Keratinocyte (primary cell): ENCODE results near the gene PCSK6. TPM values are rescaled to one million over a fixed set of nuclear protein-coding genes. Genes with fewer than 3 reads are reported as not detected.
A peak's percentile ranks its signal among the peaks of the same experiment; 100 is the strongest.

Experiments
- DNase-seq: peaks from one replicate; pipeline ENCODE4 v3.0.0-alpha.2; 2011; ENCODE audit warnings: low read depth, missing footprints, low spot score
- FAIRE-seq: peaks from 2 replicates; lab custom pipeline; 2011; peaks lifted over from hg19 to GRCh38; lab: Jason Lieb, UNC
- H2AFZ ChIP-seq: 2 replicates; pipeline ENCODE4 v1.6.0; 2012; ENCODE audit warnings: low read length, control low read depth, inconsistent platforms; ENCODE audit not compliant: control insufficient read depth
- H3K27ac ChIP-seq: 2 replicates; pipeline ENCODE4 v1.5.1; 2011; ENCODE audit warnings: low read length; ENCODE audit not compliant: control insufficient read depth, insufficient read depth
- H3K27me3 ChIP-seq: 3 replicates; pipeline ENCODE4 v1.6.0; 2011; ENCODE audit warnings: low read length; ENCODE audit not compliant: control insufficient read depth, insufficient read depth; ENCODE audit errors: extremely low read depth
- H3K36me3 ChIP-seq, 2 experiments: 2 replicates in 1 of 2; 3 replicates in 1 of 2; pipeline ENCODE4 v1.5.1; 2011; ENCODE audit warnings: low read length in 2 of 2, mild to moderate bottlenecking in 1 of 2; ENCODE audit not compliant: control insufficient read depth in 2 of 2, insufficient read depth in 2 of 2; ENCODE audit errors: extremely low read depth in 1 of 2
- H3K4me1 ChIP-seq: 3 replicates; pipeline ENCODE4 v1.5.1; 2011; ENCODE audit warnings: low read length; ENCODE audit not compliant: control insufficient read depth, insufficient read depth; ENCODE audit errors: extremely low read depth
- H3K4me2 ChIP-seq: 3 replicates; pipeline ENCODE4 v1.6.0; 2011; ENCODE audit warnings: low read depth, low read length; ENCODE audit not compliant: control insufficient read depth, insufficient read depth; ENCODE audit errors: extremely low read depth
- H3K4me3 ChIP-seq, 3 experiments: fragments of 200-600 bp in 1 of 3; sonication (generic) in 1 of 3; 2 replicates in 2 of 3; 3 replicates in 1 of 3; pipeline ENCODE4 v1.5.1; 2011 to 2016; ENCODE audit warnings: low read length in 3 of 3, mild to moderate bottlenecking in 3 of 3, control low read depth in 2 of 3, inconsistent platforms in 1 of 3, low read depth in 1 of 3, mixed read lengths in 1 of 3, mixed run types in 1 of 3, moderate library complexity in 1 of 3; ENCODE audit not compliant: control insufficient read depth in 2 of 3, insufficient read depth in 2 of 3; ENCODE audit errors: extremely low read depth in 1 of 3
- H3K79me2 ChIP-seq: 2 replicates; pipeline ENCODE4 v1.6.0; 2012; ENCODE audit warnings: low read length; ENCODE audit not compliant: control insufficient read depth, insufficient read depth
- H3K9ac ChIP-seq: 3 replicates; pipeline ENCODE4 v1.6.0; 2011; ENCODE audit warnings: low read length; ENCODE audit not compliant: control insufficient read depth, insufficient read depth; ENCODE audit errors: extremely low read depth
- H3K9me1 ChIP-seq: 3 replicates; pipeline ENCODE4 v1.6.0; 2011; ENCODE audit warnings: low read length; ENCODE audit not compliant: control insufficient read depth, insufficient read depth; ENCODE audit errors: extremely low read depth
- H3K9me3 ChIP-seq: 2 replicates; pipeline ENCODE4 v1.5.1; 2012; ENCODE audit warnings: low read depth, low read length; ENCODE audit not compliant: control insufficient read depth
- H4K20me1 ChIP-seq: 3 replicates; pipeline ENCODE4 v1.6.0; 2011; ENCODE audit warnings: low read length; ENCODE audit not compliant: control insufficient read depth, insufficient read depth; ENCODE audit errors: extremely low read depth
- CTCF ChIP-seq, 3 experiments: IDR thresholded peaks in 1 of 3; conservative IDR thresholded peaks in 1 of 3; optimal IDR thresholded peaks in 1 of 3; 2 replicates in 2 of 3; 3 replicates in 1 of 3; pipeline versions ENCODE3 to v1.5.1; 2011; ENCODE audit warnings: low read length in 3 of 3, mild to moderate bottlenecking in 3 of 3, moderate library complexity in 2 of 3, control low read depth in 1 of 3, inconsistent platforms in 1 of 3; ENCODE audit not compliant: insufficient read depth in 2 of 3; ENCODE audit errors: extremely low read depth in 1 of 3
- EZH2 ChIP-seq: IDR thresholded peaks from one replicate; pipeline ENCODE4 v1.6.1; 2012; ENCODE audit warnings: inconsistent platforms, mild to moderate bottlenecking, low read length, moderate library complexity
- dilution Hi-C: fragments of 300-500 bp; cut with MboI; formaldehyde crosslinking; loops from one replicate; pipeline ENCODE4 v1.7.0; 2020; ENCODE audit warnings: low sequenced_read_pairs; ENCODE audit not compliant: extremely low pct_ligation_motif_present
- polyA plus RNA-seq, 5 experiments: library from polyadenylated mRNA; depleted of rRNA in 3 of 5; stranded (reverse) in 3 of 5; stranded (forward) in 1 of 5; unstranded in 1 of 5; fragments of >200 nt; gene quantifications; 1 replicate in 1 of 5; 2 replicates in 3 of 5; 3 replicates in 1 of 5; pipeline versions ENCODE4 v1.2.1 to v1.2.3, GENCODE V29; 2011 to 2012; ENCODE audit warnings: missing spikeins in 2 of 5, low read depth in 1 of 5, low replicate concordance in 1 of 5

Gene PCSK6
- polyA plus RNA-seq, 1 donor (not counting 4 experiments of a cell fraction or from before 2014, with no cell fraction given): 3.1 TPM

GRCh38 chr15:101373577-101373976, 115.9 kb downstream of the PCSK6 start:
- Histone ChIP-seq H3K36me3 (no peaks in the 10 kb centered on the region), H3K9ac (no peak overlapping the region), H3K4me2 (no peak overlapping the region), H3K4me1 (peaks cover 6% of the 10 kb centered on the region), H3K27ac (no peak overlapping the region), H4K20me1 (no peaks in the 10 kb centered on the region), H3K9me1 (no peaks in the 10 kb centered on the region), H3K27me3 (no peaks in the 10 kb centered on the region), H2AFZ (no peak overlapping the region), H3K4me3 (no peak overlapping the region), H3K9me3 (no peaks in the 10 kb centered on the region), H3K79me2 (no peaks in the 10 kb centered on the region)
- TF ChIP-seq EZH2: no peak
- no peak for TF ChIP-seq CTCF (optimal IDR thresholded peaks at IDR 0.05 in 1 of 3, IDR thresholded peaks at IDR 0.05 in 1 of 3, conservative IDR thresholded peaks at IDR 0.05 in 1 of 3; ENCODE audit: extremely low read depth in 1 of 3, insufficient read depth in 2 of 3, low read length in 3 of 3)
- DNase-seq (no peak), FAIRE-seq (no peak)
- dilution Hi-C loops: no loop called here

- Histone ChIP-seq H3K4me1 (peaks cover 6% of the 10 kb centered on the region), H3K4me2 (peak overlapping the region; percentile 59), H3K4me3 (no peak overlapping the region), H2AFZ (peak overlapping the region; percentile 32), H3K79me2 (no peaks in the 10 kb centered on the region), H3K27me3 (no peaks in the 10 kb centered on the region), H3K9ac (no peak overlapping the region), H3K27ac (no peak overlapping the region), H3K9me1 (no peaks in the 10 kb centered on the region), H3K9me3 (no peaks in the 10 kb centered on the region), H4K20me1 (no peaks in the 10 kb centered on the region), H3K36me3 (no peaks in the 10 kb centered on the region)
- DNase-seq (no peak), FAIRE-seq (no peak)
- dilution Hi-C loops: no loop called here
- TF ChIP-seq EZH2: no peak
- TF ChIP-seq CTCF (optimal IDR thresholded peaks at IDR 0.05 in 1 of 3, IDR thresholded peaks at IDR 0.05 in 1 of 3, conservative IDR thresholded peaks at IDR 0.05 in 1 of 3; ENCODE audit: extremely low read depth in 1 of 3, insufficient read depth in 2 of 3, low read length in 3 of 3): no peak
Observed at GRCh38 chr15:101372960-101373525, 116.5 kb downstream of the PCSK6 start.
